GM12878 (cell line): Measurements from ENCODE around the gene CA6. TPM values are rescaled to one million over a fixed set of nuclear protein-coding genes. Genes with fewer than 3 reads are reported as not detected.

Experiments
- ATAC-seq: fragments of 200-7000 bp; cut with Tn5 transposase; 3 replicates; pipeline ENCODE4 v1.9.1; 2020; ENCODE audit warnings: mild to moderate bottlenecking, moderate library complexity
- BruUV-seq: library from RNA; stranded (reverse); fragments of 400-500 nt; replicated peaks from 2 replicates; lab custom pipeline; 2021; lab: Mats Ljungman, UMichigan
- CTCF ChIA-PET: fragments of 300-600 bp; sonication (Branson Sonifier 250); formaldehyde crosslinking; extraction: SDS; loops from one replicate; lab custom pipeline; 2021; ENCODE audit warnings: inconsistent platforms; lab: Yijun Ruan, JAX
- POLR2A ChIA-PET: fragments of 350-600 bp; formaldehyde crosslinking; extraction: SDS; loops from one replicate; lab custom pipeline; 2021; ENCODE audit warnings: inconsistent platforms; lab: Charles Lee
- RAD21 ChIA-PET: fragments of 300-600 bp; sonication (Branson Sonifier 250); formaldehyde crosslinking; loops from one replicate; lab custom pipeline; 2023; ENCODE audit warnings: antibody characterized with exemption; ENCODE audit not compliant: unreplicated experiment; lab: Charles Lee
- SMC1A ChIA-PET: fragments of 300-600 bp; sonication (Branson Sonifier 250); formaldehyde crosslinking; loops from one replicate; lab custom pipeline; 2023; ENCODE audit not compliant: unreplicated experiment, uncharacterized antibody; lab: Charles Lee
- DNase-seq: peaks from one replicate; pipeline ENCODE4 v3.0.0-alpha.2; 2011; ENCODE audit warnings: low read depth, low spot score
- FAIRE-seq: peaks from 3 replicates; lab custom pipeline; 2011; peaks lifted over from hg19 to GRCh38; lab: Jason Lieb, UNC
- H2AFZ ChIP-seq: 2 replicates; pipeline ENCODE4 v1.6.0; 2011; ENCODE audit warnings: low read depth, low read length, control low read depth; ENCODE audit not compliant: control insufficient read depth
- H3K27ac ChIP-seq: 2 replicates; pipeline ENCODE4 v1.5.1; 2011; ENCODE audit warnings: control low read depth; ENCODE audit not compliant: control insufficient read depth, insufficient read depth
- H3K27me3 ChIP-seq, 2 experiments: replicated peaks in 1 of 2; 2 replicates each; pipeline versions ENCODE4 v1.6.0 to v1.6.1; 2011; ENCODE audit warnings: low read length in 1 of 2; ENCODE audit not compliant: control insufficient read depth in 2 of 2, insufficient read depth in 2 of 2
- H3K36me3 ChIP-seq, 2 experiments: 2 replicates each; pipeline ENCODE4 v1.5.1; 2011; ENCODE audit warnings: low read length in 1 of 2; ENCODE audit not compliant: control insufficient read depth in 2 of 2, insufficient read depth in 2 of 2
- H3K4me1 ChIP-seq: 2 replicates; pipeline ENCODE4 v1.6.1; 2011; ENCODE audit warnings: mild to moderate bottlenecking, low read length, moderate library complexity, mixed read lengths; ENCODE audit not compliant: control insufficient read depth, insufficient read depth
- H3K4me2 ChIP-seq: 2 replicates; pipeline ENCODE4 v1.6.0; 2011; ENCODE audit warnings: control low read depth; ENCODE audit not compliant: control insufficient read depth, insufficient read depth
- H3K4me3 ChIP-seq: fragments of 200-600 bp; sonication (generic); 2 replicates; pipeline ENCODE4 v1.5.1; 2016
- H3K79me2 ChIP-seq: 2 replicates; pipeline ENCODE4 v1.6.0; 2011; ENCODE audit warnings: low read length; ENCODE audit not compliant: control insufficient read depth, insufficient read depth
- H3K9ac ChIP-seq: 2 replicates; pipeline ENCODE4 v1.8.0; 2011; ENCODE audit warnings: low read length, control low read depth, mixed read lengths; ENCODE audit not compliant: control insufficient read depth, insufficient read depth
- H3K9me3 ChIP-seq: replicated peaks from 3 replicates; pipeline ENCODE4 v1.5.1; 2011; ENCODE audit warnings: mild to moderate bottlenecking, low read length; ENCODE audit not compliant: control insufficient read depth, insufficient read depth
- H4K20me1 ChIP-seq: 2 replicates; pipeline ENCODE4 v1.6.0; 2011; ENCODE audit not compliant: control insufficient read depth, insufficient read depth
- ASH2L ChIP-seq: fragments of 300-600, 200-600 bp; sonication (generic); IDR thresholded peaks from 2 replicates; pipeline ENCODE4 v1.6.1; 2017; ENCODE audit warnings: low read depth, mild to moderate bottlenecking, borderline replicate concordance
- BCLAF1 ChIP-seq: fragments of 450-650 bp; IDR thresholded peaks from 2 replicates; pipeline ENCODE4 v1.6.1; 2017; ENCODE audit warnings: antibody characterized with exemption, mild to moderate bottlenecking, moderate library complexity
- CEBPZ ChIP-seq: fragments of 150-350 bp; IDR thresholded peaks from 2 replicates; pipeline ENCODE4 v1.6.1; 2016; ENCODE audit warnings: low read depth, low read length
- FOXM1 ChIP-seq: IDR thresholded peaks from 2 replicates; pipeline ENCODE4 v1.6.1; 2012; ENCODE audit warnings: low read depth, mild to moderate bottlenecking, inconsistent platforms, low read length, moderate library complexity
- IRF5 ChIP-seq: fragments of 450-650 bp; IDR thresholded peaks from 2 replicates; pipeline ENCODE4 v1.6.1; 2017; ENCODE audit warnings: borderline replicate concordance
- MTA3 ChIP-seq: IDR thresholded peaks from 2 replicates; pipeline ENCODE4 v1.6.1; 2012; ENCODE audit warnings: low read length, inconsistent platforms, borderline replicate concordance
- NR2C1 ChIP-seq: fragments of 450-650 bp; IDR thresholded peaks from 2 replicates; pipeline ENCODE4 v1.6.1; 2017; ENCODE audit warnings: antibody characterized with exemption, mild to moderate bottlenecking, moderate library complexity
- POLR2AphosphoS5 ChIP-seq: IDR thresholded peaks from 2 replicates; pipeline ENCODE4 v1.6.1; 2011; ENCODE audit warnings: mild to moderate bottlenecking, low read length, inconsistent platforms
- SUZ12 ChIP-seq: fragments of 200-600 bp; sonication (generic); IDR thresholded peaks from one replicate; pipeline ENCODE4 v1.6.1; 2018; ENCODE audit warnings: antibody characterized with exemption, mild to moderate bottlenecking; ENCODE audit not compliant: unreplicated experiment
- TCF12 ChIP-seq: IDR thresholded peaks from 2 replicates; pipeline ENCODE4 v1.6.1; 2011; ENCODE audit warnings: low read depth, mild to moderate bottlenecking, low read length
- USF1 ChIP-seq: IDR thresholded peaks from 2 replicates; pipeline ENCODE4 v1.6.1; 2011; ENCODE audit warnings: borderline replicate concordance, low read depth, mild to moderate bottlenecking, moderate library complexity, mixed read lengths, low read length; ENCODE audit not compliant: insufficient read depth; ENCODE audit errors: extremely low read length
- ZNF274 ChIP-seq: IDR thresholded peaks from one replicate; pipeline ENCODE4 v1.8.0; 2011; ENCODE audit not compliant: insufficient read length, insufficient read depth
- WGBS: methylation state at CpG from one replicate; pipeline ENCODE4 v1.1.6; 2016; ENCODE audit warnings: low lambda C conversion rate; ENCODE audit not compliant: insufficient replicate concordance, insufficient coverage; ENCODE audit errors: missing lambda C conversion rate; 5-methylcytosine and 5-hydroxymethylcytosine counted together
- in situ Hi-C: fragments of 300-500 bp; cut with MboI; formaldehyde crosslinking; loops from 9 replicates; pipeline ENCODE4 v1.14.3; 2018; ENCODE audit warnings: mixed read lengths
- intact Hi-C: fragments of 100-400 bp; cut with micrococcal nuclease; formaldehyde crosslinking; loops from one replicate; pipeline ENCODE4 v1.14.2; 2022; ENCODE audit not compliant: unreplicated experiment
- polyA plus RNA-seq, 11 experiments: library from polyadenylated mRNA; depleted of rRNA in 4 of 11; unstranded in 6 of 11; stranded (reverse) in 5 of 11; fragments of >200 nt; fragmentation: Nextera tagmentation in 4 of 11; fragmentation: Illumina TruSeq in 1 of 11; extraction: Ambion mirVana in 4 of 11; extraction: Trizol in 1 of 11; gene quantifications; 1 replicate in 1 of 11; 2 replicates in 10 of 11; pipeline versions ENCODE4 v1.2.1 to v1.2.3, GENCODE V29; 2011 to 2016; ENCODE audit warnings: inconsistent platforms in 2 of 11, missing spikeins in 2 of 11, low read depth in 1 of 11
- total RNA-seq, 4 experiments: library from RNA; depleted of rRNA in 3 of 4; stranded (reverse); fragments of >200 nt in 3 of 4; fragmentation: Illumina TruSeq in 1 of 4; extraction: Trizol in 1 of 4; gene quantifications; 2 replicates each; pipeline versions ENCODE4 v1.2.1 to v1.2.3, GENCODE V29; 2013 to 2021

The CA6 gene
- total and polyA plus RNA-seq, 10 of the 15 experiments (the other 5 are each of a cell fraction or from before 2014, with no cell fraction given): not detected

- TF ChIP-seq NR2C1: no peak
- TF ChIP-seq ASH2L: no peak
- TF ChIP-seq TCF12: no peak
- no peak for TF ChIP-seq CEBPZ
Observed at GRCh38 chr1:8962812-8963530, 17.3 kb downstream of the CA6 start (continued).

GRCh38 chr1:8963963-8964362 is 18.3 kb downstream of the CA6 start:
- BruUV-seq: no TSS peak
- Histone ChIP-seq H3K36me3 (no peaks in the 10 kb centered on the region), H3K79me2 (no peaks in the 10 kb centered on the region), H4K20me1 (no peaks in the 10 kb centered on the region), H3K9ac (no peak overlapping the region), H3K4me2 (no peak overlapping the region), H3K27ac (no peak overlapping the region), H2AFZ (no peak overlapping the region), H3K27me3 (no peaks in the 10 kb centered on the region; a peak in 1 of 4 replicates), H3K4me1 (no peaks in the 10 kb centered on the region; the same call in 1 of the 2 replicates), H3K9me3 (no peaks in the 10 kb centered on the region), H3K4me3 (no peak overlapping the region)
- FAIRE-seq (no peak), DNase-seq (no peak), ATAC-seq (no peak)
- SMC1A ChIA-PET: interaction anchor here (0.9 to 1.7 kb wide), 4 partner anchors 11 to 233 kb away, joined by 3 to 12 read pairs (median 6); no protein-coding TSS in a partner anchor
- CTCF ChIA-PET: interaction anchor here (0.7 to 2.9 kb wide), 16 partner anchors 10 to 233 kb away, joined by 3 to 31 read pairs (median 4); no protein-coding TSS in a partner anchor
- WGBS: 29% methylated on average over 8 of the region's 8 CpGs
- RAD21 ChIA-PET: interaction anchor here (0.8 to 2.8 kb wide), 6 partner anchors 41 to 138 kb away, joined by 3 to 19 read pairs (median 3); no protein-coding TSS in a partner anchor
- in situ Hi-C loops (no loop called here), intact Hi-C loops (loop anchor here (1.0 kb wide), 1 partner anchor 24 kb away; no protein-coding TSS in a partner anchor)
- POLR2A ChIA-PET: interaction anchor here (0.6 kb wide), 2 partner anchors 97 to 1351 kb away, joined by 3 read pairs; no protein-coding TSS in a partner anchor
- TF ChIP-seq IRF5: no peak
- no peak for TF ChIP-seq ZNF274
- TF ChIP-seq MTA3: no peak
- TF ChIP-seq TCF12: no peak
- no peak for TF ChIP-seq SUZ12
- TF ChIP-seq POLR2AphosphoS5: no peak
- TF ChIP-seq FOXM1: no peak
- TF ChIP-seq USF1: no peak
- no peak for TF ChIP-seq BCLAF1
